Measurements from ENCODE around the gene KRTAP9-7.

DNA sequence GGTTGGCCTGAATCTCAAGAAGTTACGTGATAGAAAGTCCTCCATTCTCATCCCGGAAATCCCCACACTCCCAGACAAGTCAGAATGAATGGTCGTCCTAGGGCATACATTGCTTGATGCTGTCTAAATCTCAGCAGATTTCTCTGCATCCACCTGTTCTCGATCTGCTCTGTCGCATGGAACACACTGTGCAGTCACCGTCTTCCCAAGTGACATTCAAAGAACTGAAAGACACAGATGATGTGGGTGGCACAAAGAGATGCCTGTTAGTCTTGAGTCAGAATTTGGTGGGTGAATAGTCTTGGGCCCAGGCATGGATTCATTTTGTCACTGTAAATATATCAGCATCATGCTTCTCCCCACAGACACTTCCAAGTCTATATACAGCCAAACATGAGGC lies 43.8 kb upstream of the KRTAP9-7 start:
- TF ChIP-seq FOXM1 (IDR thresholded peaks at IDR 0.05; ENCODE audit: borderline replicate concordance) (no peak), SUZ12 (IDR thresholded peaks at IDR 0.05) (no peak)
